ENCODE results near the gene SNCAIP. TPM values are rescaled to one million over a fixed set of nuclear protein-coding genes. Genes with fewer than 3 reads are reported as not detected.
"Not testable (repeated sequence)": the region's sequence is repeated elsewhere in the genome, so short reads cannot be mapped to it uniquely, and the experiment has no call there.

SNCAIP gene
- total RNA-seq, 4 donors from 2014 or later: 0.82 to 2.2 (median 1.6) TPM; not detected in 1

- WGBS, 2 donors (ENCODE audit: low coverage in 1 of 2): 89% methylated on average over 4 of the region's 4 CpGs; no CpG with 5 or more reads in 1 of the 2 donors
These were observed 39.5 kb downstream of the SNCAIP start for GRCh38 chr5:122351416-122352157.

GRCh38 chr5:122352331-122352730 is 40.3 kb downstream of the SNCAIP start:
- in situ Hi-C loops (cut with MboI; ENCODE audit: low pct_ligation_motif_present in 1 of 4, low pct_unique_long_range_greater_than_20kb in 1 of 4, low sequenced_read_pairs in 3 of 4): no loop called here

More at GRCh38 chr5:122351416-122352157, 39.5 kb downstream of the SNCAIP start:
- Histone ChIP-seq H3K36me3 (no peaks in the 10 kb centered on the region), H3K4me3 (no peak overlapping the region), H3K4me1 (peaks cover 0 to 5% (median 0%) of the 10 kb centered on the region in 4 donors), H3K27me3 (no peaks in the 10 kb centered on the region), H3K9me3 (no peaks in the 10 kb centered on the region), H3K27ac (peak overlapping the region in 1 of 4 donors; percentile 27)
- intact Hi-C loops (cut with DNase I; ENCODE audit: low total_unique reads) (no loop called here), in situ Hi-C loops (cut with MboI; ENCODE audit: low pct_ligation_motif_present in 1 of 4, low pct_unique_long_range_greater_than_20kb in 1 of 4, low sequenced_read_pairs in 3 of 4) (no loop called here)
- no peak for DNase-seq
- no peak for TF ChIP-seq CTCF (IDR thresholded peaks at IDR 0.05)
- TF ChIP-seq POLR2AphosphoS5 (IDR thresholded peaks at IDR 0.05): no peak
- TF ChIP-seq POLR2A (IDR thresholded peaks at IDR 0.05): no peak
- no peak for TF ChIP-seq EP300 (IDR thresholded peaks at IDR 0.05; ENCODE audit: low read depth)

GRCh38 chr5:122353361-122353760 is 41.3 kb downstream of the SNCAIP start:
- H3K27me3 ChIP-seq; H3K27ac ChIP-seq; H3K9me3 ChIP-seq; H3K4me1 ChIP-seq; in situ Hi-C loops (cut with MboI; ENCODE audit: low pct_ligation_motif_present in 1 of 4, low pct_unique_long_range_greater_than_20kb in 1 of 4, low sequenced_read_pairs in 3 of 4); DNase-seq; intact Hi-C loops (cut with DNase I; ENCODE audit: low total_unique reads); H3K4me3 ChIP-seq; H3K36me3 ChIP-seq: not testable (repeated sequence)
- WGBS, 2 donors (ENCODE audit: low coverage in 1 of 2): 90 to 97% methylated on average over 3 of the region's 3 CpGs

More at GRCh38 chr5:122352331-122352730, 40.3 kb downstream of the SNCAIP start:
- no peak overlapping the region for H3K4me3 ChIP-seq
- intact Hi-C loops (cut with DNase I; ENCODE audit: low total_unique reads): no loop called here
- peak overlapping the region in 1 of 4 donors; percentile 27 for H3K27ac ChIP-seq
- H3K27me3 ChIP-seq: no peaks in the 10 kb centered on the region
- H3K36me3 ChIP-seq: no peaks in the 10 kb centered on the region
- DNase-seq: no peak
- peaks cover 0 to 5% (median 0%) of the 10 kb centered on the region in 4 donors for H3K4me1 ChIP-seq
- H3K9me3 ChIP-seq: no peaks in the 10 kb centered on the region
- TF ChIP-seq POLR2A (IDR thresholded peaks at IDR 0.05) (no peak), CTCF (IDR thresholded peaks at IDR 0.05) (no peak), POLR2AphosphoS5 (IDR thresholded peaks at IDR 0.05) (no peak), EP300 (IDR thresholded peaks at IDR 0.05; ENCODE audit: low read depth) (no peak)

GRCh38 chr5:122354293-122354692 is 42.3 kb downstream of the SNCAIP start:
- intact Hi-C loops (cut with DNase I; ENCODE audit: low total_unique reads) (no loop called here), in situ Hi-C loops (cut with MboI; ENCODE audit: low pct_ligation_motif_present in 1 of 4, low pct_unique_long_range_greater_than_20kb in 1 of 4, low sequenced_read_pairs in 3 of 4) (no loop called here)
- Histone ChIP-seq H3K27me3 (no peaks in the 10 kb centered on the region), H3K4me3 (no peak overlapping the region), H3K36me3 (no peaks in the 10 kb centered on the region), H3K9me3 (no peaks in the 10 kb centered on the region), H3K4me1 (peaks cover 0 to 10% (median 0%) of the 10 kb centered on the region in 4 donors), H3K27ac (no peak overlapping the region)
- TF ChIP-seq CTCF (IDR thresholded peaks at IDR 0.05): no peak
- no peak for TF ChIP-seq POLR2A (IDR thresholded peaks at IDR 0.05)
- no peak for TF ChIP-seq POLR2AphosphoS5 (IDR thresholded peaks at IDR 0.05)
- no peak for TF ChIP-seq EP300 (IDR thresholded peaks at IDR 0.05; ENCODE audit: low read depth)
- no peak for DNase-seq
- 79% methylated on average over 3 of the region's 3 CpGs for whole genome bisulfite sequencing, 2 donors (ENCODE audit: low coverage in 1 of 2)

Data from transverse colon (tissue), 4 donors.